HTERT RPE-1 (cell line): ENCODE results near the gene MCM5.
"Not testable (repeated sequence)": the region's sequence is repeated elsewhere in the genome, so short reads cannot be mapped to it uniquely, and the experiment has no call there.

ENCODE experiments used
- in situ Hi-C: fragments of 300-500 bp; cut with MboI; formaldehyde crosslinking; loops from 4 replicates; pipeline ENCODE4 v1.14.3; 2020; ENCODE audit warnings: low sequenced_read_pairs

The MCM5 gene

DNA sequence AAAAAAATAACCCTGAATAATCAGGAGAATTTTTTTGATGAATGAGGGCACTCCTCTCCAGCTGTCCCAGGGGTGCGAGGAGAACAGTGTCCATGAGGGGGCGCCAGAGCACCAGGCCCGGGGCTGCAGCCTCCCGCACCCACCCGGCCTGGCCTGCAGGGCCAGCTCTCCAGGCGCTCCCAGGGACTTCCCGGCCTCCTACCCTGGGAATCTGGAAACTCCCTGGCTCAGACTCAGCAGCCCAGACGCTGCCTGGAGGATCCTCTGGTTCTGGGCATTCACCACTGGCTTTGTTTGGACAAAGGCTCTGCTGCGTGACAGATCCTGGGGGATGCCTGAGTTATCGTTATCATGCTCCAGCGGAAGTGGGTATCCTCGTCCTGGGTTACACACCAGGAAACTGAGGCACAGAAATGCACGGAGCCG, 31.0 kb downstream of the MCM5 start:
- in situ Hi-C loops: no loop called here

- in situ Hi-C loops: no loop called here
These were observed 31.7 kb downstream of the MCM5 start for GRCh38 chr22:35431483-35432227.

GRCh38 chr22:35432228-35432905, 32.4 kb downstream of the MCM5 start:
- in situ Hi-C loops: no loop called here

GRCh38 chr22:35434061-35434710, 34.2 kb downstream of the MCM5 start:
- in situ Hi-C loops: no loop called here

GRCh38 chr22:35435201-35435740, 35.3 kb downstream of the MCM5 start:
- in situ Hi-C loops: no loop called here

DNA sequence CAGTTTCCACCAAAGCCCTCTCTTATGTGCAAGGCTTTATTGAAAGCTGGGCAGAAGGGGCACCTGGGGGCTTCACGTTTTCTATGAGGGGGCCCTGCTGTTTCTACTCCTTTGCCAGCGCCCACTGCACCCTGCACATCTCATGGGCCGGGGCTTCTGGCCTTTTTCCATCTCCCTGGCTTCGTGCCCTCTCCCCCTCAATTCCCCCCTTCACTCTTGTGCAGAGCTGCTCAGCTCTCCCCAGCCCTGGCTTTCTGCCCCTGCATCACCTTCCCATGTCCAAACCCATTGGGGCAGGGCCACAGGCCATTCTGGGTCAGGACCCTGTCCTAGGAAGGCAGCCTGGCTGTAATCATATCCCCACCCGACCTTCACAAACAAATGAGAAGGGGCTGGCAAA, 36.5 kb downstream of the MCM5 start:
- in situ Hi-C loops: no loop called here

- in situ Hi-C loops: no loop called here
These were observed 37.1 kb downstream of the MCM5 start for GRCh38 chr22:35437049-35437448.

- in situ Hi-C loops: not testable (repeated sequence)
These were observed 38.9 kb downstream of the MCM5 start for GRCh38 chr22:35438673-35439364.

DNA sequence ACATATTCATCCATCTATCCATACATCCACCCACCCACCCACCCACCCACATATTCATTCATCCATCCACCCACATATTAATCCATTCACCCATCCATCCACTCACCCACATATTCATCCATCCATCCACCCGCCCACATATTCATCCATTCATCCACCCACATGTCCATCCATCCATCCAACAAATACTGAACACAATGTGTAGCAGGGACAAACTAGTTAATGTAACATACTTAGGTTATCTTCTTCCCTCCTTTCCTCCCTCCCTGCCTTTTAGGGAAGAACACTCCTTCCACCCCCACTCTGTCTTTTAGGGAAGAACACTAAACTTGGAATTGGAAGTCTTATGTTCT, 39.4 kb downstream of the MCM5 start:
- in situ Hi-C loops: no loop called here

- in situ Hi-C loops: no loop called here
These were observed 40.2 kb downstream of the MCM5 start for GRCh38 chr22:35440129-35440528.

- in situ Hi-C loops: no loop called here
These were observed 41.7 kb downstream of the MCM5 start for GRCh38 chr22:35441489-35442100.

GRCh38 chr22:35442471-35442870, 42.5 kb downstream of the MCM5 start:
- in situ Hi-C loops: no loop called here

- in situ Hi-C loops: no loop called here
These were observed 43.4 kb downstream of the MCM5 start for GRCh38 chr22:35443338-35443737.

DNA sequence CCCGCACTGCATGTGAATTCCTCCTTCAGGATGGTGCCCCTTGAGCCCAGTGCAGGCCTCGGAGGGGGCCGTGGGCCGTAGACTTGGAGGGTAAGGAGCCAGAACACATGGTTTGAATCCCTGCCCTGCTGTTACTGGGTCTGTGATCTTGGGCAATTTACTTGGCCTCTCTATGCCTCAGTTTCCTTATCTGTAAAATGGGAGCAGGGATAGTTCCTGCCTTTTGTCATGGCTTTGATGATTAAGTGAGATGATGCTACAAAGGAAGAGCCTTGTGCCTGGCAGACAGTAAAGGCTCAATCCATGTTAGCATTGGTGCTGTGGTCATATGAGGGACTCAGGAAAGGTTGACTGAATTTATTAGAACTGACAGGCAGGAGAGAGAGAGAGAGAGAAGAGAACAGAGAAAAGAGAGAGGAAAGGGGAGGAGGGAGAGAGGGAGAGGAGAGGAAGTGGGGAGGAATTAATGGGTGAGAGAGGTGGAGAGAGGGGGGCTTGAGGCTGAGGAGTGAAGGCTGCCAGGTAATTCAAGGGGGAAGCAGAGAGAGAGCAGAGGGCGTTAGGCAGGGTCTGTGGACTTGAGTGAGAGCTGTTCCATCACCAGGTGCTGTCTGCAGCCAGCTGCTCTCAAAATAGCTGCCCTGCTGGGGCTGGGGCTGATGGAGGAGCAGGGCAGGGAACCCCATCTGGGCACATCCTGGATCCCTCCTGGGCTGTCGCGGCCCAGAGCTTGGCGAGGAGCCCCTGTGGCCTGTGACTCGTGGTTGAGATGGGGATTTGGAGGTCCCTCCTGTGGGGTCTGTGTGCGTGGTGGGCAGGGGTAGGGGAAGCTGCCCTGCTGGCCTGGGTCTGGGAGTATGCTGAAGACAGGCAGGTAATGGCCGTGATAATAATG, 44.1 kb downstream of the MCM5 start:
- in situ Hi-C loops: no loop called here

DNA sequence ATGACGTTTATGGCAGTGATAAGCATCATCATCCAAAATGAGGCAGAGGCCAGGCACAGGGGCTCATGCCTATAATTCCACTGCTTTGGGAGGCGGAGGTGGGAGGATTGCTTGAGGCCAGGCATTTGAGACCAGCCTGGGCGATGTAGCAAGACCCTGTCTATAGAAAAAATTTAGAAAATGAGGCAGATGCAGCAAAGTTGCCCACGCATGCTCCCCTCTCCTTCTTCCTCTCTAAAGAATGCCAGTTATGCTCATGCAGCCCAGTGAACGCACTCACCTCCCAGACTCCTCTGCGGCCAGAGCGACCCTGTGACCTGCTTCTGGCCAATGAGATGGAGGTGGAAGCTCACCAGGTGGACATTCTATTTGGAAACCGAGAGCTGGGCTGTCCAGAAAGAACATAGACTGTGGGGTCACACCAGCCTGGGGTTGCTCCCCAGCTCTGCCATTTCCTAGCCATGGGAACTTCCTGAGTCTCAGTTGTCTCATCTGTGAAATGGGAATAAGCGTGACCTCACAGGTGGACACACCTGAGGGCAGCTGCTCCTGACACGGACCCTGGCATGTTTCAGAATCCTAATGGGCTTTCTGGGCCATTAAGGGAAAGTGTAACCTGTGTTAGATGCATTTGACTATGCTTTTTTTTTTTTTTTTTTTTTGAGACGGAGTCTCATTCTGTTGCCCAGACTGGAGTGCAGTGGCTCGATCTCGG, 44.9 kb downstream of the MCM5 start:
- in situ Hi-C loops: no loop called here

DNA sequence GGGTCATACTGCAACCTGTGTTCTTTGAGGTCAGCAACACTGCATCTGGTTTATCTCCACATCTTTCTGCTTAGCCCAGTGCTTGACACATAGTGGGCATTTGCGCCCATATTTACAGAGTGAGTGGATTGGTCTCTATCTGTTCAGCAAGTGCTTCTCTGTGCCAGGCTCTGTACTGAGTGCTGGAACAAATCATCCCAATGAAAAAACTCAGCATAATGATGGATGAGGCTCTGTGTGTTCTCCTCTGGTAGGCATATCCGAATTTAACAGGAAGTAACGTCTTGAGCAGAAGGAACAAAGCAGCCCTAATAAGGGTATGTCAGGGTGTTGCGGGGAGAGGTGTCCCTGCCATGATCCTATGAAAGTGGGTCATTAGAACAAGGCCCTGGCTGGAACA, 46.0 kb downstream of the MCM5 start:
- in situ Hi-C loops: no loop called here

- in situ Hi-C loops: no loop called here
These were observed 46.4 kb downstream of the MCM5 start for GRCh38 chr22:35446365-35446764.

DNA sequence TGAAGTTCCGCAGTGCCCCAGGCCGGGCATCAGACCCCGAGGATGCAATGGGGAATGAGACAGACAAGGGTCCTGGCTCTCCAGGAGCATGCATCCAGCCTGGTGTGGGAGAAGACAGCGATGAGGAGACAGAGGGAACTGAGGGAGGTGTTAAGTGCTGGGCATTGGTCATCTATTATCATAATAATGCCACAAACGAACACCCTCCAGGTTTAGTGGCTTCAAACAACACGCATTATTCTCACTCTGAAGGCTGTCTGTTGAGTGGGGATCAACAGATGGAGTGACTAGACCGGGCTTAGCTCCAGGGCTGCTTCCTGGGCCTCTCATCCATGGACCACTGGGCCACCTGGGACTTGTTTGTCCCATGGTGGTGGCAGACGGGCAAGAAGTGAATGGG, 48.6 kb downstream of the MCM5 start:
- in situ Hi-C loops: no loop called here
